ENCODE measurements around the gene PHACTR4. TPM values are rescaled to one million over a fixed set of nuclear protein-coding genes. Genes with fewer than 3 reads are reported as not detected.

PHACTR4 gene
- total RNA-seq, 1 donor from 2014 or later, result 67.5 TPM

DNA sequence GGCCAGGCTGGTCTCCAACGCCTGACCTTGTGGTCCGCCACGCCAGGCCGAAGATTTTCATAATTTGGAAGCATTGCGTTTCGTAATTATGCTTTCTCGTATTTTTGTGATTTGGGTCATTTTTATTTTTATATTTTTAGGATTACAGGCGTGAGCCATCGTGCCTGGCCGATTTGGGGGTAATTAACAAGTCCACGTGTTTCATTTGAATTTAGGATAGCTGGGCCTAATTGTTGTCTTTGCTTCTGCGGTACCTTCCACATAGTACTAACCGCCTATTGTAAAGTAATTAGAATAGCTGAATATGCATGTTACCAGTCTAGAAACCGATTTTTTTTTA lies 137.3 kb downstream of the PHACTR4 start:
- Mint-ChIP-seq H3K27ac (peak overlapping the region; percentile 98), H3K9me3 (no peaks in the 10 kb centered on the region), H3K4me3 (peak overlapping the region; percentile 95), H3K36me3 (peaks cover 29% of the 10 kb centered on the region), H3K27me3 (ENCODE audit: low read depth) (no peaks in the 10 kb centered on the region), H3K4me1 (peaks cover 53% of the 10 kb centered on the region)
- TF ChIP-seq, protein P1, sequence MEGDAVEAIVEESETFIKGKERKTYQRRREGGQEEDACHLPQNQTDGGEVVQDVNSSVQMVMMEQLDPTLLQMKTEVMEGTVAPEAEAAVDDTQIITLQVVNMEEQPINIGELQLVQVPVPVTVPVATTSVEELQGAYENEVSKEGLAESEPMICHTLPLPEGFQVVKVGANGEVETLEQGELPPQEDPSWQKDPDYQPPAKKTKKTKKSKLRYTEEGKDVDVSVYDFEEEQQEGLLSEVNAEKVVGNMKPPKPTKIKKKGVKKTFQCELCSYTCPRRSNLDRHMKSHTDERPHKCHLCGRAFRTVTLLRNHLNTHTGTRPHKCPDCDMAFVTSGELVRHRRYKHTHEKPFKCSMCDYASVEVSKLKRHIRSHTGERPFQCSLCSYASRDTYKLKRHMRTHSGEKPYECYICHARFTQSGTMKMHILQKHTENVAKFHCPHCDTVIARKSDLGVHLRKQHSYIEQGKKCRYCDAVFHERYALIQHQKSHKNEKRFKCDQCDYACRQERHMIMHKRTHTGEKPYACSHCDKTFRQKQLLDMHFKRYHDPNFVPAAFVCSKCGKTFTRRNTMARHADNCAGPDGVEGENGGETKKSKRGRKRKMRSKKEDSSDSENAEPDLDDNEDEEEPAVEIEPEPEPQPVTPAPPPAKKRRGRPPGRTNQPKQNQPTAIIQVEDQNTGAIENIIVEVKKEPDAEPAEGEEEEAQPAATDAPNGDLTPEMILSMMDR (IDR thresholded peaks at IDR 0.05; ENCODE audit: unreplicated experiment), result no peak
- no peak for DNase-seq (ENCODE audit: low spot score in 2 of 2, unreplicated experiment in 2 of 2)

DNA sequence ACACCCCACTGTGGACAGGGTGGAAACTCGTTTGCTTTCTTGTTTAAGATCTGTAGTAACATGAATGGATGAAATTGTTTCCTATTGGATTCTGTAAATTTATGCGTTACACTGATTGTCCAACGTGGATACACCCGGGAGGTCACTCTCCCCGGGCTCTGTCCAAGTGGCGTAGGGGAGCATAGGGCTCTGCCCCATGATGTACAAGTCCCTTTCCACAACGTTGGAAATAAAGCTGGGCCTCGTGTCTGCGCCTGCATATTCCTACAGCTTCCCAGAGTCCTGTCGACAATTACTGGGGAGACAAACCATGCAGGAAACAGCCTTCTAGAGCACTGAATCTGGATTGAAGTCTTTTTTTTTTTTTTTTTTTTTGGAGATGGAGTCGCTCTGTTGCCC lies 137.7 kb downstream of the PHACTR4 start:
- no peaks in the 10 kb centered on the region for H3K9me3 Mint-ChIP-seq
- peaks cover 55% of the 10 kb centered on the region for H3K4me1 Mint-ChIP-seq
- H3K27ac Mint-ChIP-seq, result peak overlapping the region; percentile 98

DNA sequence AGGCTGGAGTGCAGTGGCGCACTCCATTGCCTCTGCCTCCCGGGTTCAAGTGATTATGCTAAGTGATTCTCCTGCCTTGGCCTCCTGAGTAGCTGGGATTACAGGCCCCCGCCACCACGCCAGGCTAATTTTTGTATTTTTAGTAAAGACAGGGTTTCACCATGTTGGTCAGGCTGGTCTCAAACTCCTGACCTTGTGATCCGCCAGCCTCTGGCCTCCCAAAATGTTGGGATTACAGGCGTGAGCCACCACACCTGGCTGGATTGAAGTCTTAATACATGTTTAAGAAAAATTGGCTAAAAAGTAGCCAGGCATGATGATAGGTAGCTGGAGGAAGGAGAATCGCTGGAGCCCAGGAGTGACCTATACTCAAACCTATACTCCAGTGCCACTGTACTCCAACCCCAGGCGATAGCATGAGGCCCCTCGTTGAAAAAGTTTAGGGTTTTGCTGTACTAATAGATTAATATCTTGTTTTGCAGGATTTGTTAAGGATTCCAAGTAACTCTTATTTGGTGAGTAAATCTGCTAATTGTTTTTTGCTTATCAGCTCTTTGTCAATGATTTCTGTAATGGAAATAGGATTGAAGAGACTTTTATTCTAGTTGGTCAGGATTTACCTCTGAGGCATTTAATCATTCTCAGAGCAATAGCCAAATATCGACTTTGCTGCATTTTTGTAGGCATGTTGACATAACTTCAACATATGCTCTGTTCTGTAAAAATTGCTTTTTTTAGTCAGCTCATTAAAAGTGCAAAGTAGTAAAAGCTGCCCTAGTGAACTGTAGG lies 138.3 kb downstream of the PHACTR4 start:
- Mint-ChIP-seq H3K4me1 (peaks cover 57% of the 10 kb centered on the region), H3K36me3 (peaks cover 39% of the 10 kb centered on the region), H3K27ac (peak overlapping the region; percentile 98), H3K9me3 (no peaks in the 10 kb centered on the region), H3K27me3 (ENCODE audit: low read depth) (no peaks in the 10 kb centered on the region), H3K4me3 (peak overlapping the region; percentile 95)
- DNase-seq (ENCODE audit: low spot score in 2 of 2, unreplicated experiment in 2 of 2), result no peak
- TF ChIP-seq, protein P1 (IDR thresholded peaks at IDR 0.05; ENCODE audit: unreplicated experiment), result no peak

More for the DNA sequence above, 137.7 kb downstream of the PHACTR4 start:
- Mint-ChIP-seq H3K36me3 (peaks cover 33% of the 10 kb centered on the region), H3K27me3 (ENCODE audit: low read depth) (no peaks in the 10 kb centered on the region), H3K4me3 (peak overlapping the region; percentile 95)
- DNase-seq (ENCODE audit: low spot score in 2 of 2, unreplicated experiment in 2 of 2), result no peak
- TF ChIP-seq, protein P1 (IDR thresholded peaks at IDR 0.05; ENCODE audit: unreplicated experiment), result no peak

DNA sequence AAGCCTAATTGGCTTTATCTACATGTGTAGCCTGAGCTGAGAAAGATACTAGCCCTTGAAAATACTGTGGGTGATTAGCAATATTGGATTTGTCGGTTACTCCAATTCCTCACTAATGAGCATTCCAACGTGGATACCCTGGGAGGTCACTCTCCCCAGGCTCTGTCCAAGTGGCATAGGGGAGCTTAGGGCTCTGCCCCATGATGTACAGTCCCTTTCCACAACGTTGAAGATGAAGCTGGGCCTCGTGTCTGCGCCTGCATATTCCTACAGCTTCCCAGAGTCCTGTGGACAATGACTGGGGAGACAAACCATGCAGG lies 138.9 kb downstream of the PHACTR4 start:
- H3K36me3 Mint-ChIP-seq, result peaks cover 39% of the 10 kb centered on the region
- no peaks in the 10 kb centered on the region for H3K27me3 Mint-ChIP-seq (ENCODE audit: low read depth)
- TF ChIP-seq, protein P1 (IDR thresholded peaks at IDR 0.05; ENCODE audit: unreplicated experiment), result no peak
- DNase-seq (ENCODE audit: low spot score in 2 of 2, unreplicated experiment in 2 of 2), result no peak
- peak overlapping the region; percentile 95 for H3K4me3 Mint-ChIP-seq
- no peaks in the 10 kb centered on the region for H3K9me3 Mint-ChIP-seq
- peaks cover 57% of the 10 kb centered on the region for H3K4me1 Mint-ChIP-seq
- H3K27ac Mint-ChIP-seq, result peak overlapping the region; percentile 98

DNA sequence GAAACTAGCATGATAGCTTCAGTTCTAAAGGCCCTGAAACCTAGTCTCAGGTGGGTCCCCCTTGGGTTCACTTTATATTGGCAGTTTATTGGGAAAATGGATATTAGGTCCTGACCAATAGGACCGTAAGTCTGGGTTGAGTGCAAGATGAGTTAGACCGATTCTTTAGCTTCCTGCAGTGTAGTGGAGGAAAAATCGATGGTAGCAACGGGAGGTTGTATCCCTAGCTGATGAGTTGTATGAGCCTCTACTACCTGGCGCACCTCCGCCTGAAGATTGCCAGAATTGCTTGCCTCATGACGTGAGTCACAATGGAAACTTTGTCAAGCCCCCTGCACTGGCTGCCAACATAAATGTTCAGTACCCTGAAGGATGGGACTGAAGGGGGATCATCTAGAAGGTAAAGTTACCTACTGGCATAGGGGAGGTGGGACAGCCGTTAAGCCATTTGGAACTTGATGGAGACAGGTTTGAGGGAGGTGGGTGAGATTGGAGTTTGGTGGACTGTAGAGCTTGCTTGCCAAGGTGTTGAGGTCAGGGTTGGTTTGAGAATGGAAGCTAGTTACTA lies 140.2 kb downstream of the PHACTR4 start:
- no peak for DNase-seq (ENCODE audit: low spot score in 2 of 2, unreplicated experiment in 2 of 2)
- peaks cover 42% of the 10 kb centered on the region for H3K36me3 Mint-ChIP-seq
- H3K4me1 Mint-ChIP-seq, result peaks cover 57% of the 10 kb centered on the region
- TF ChIP-seq, protein P1 (IDR thresholded peaks at IDR 0.05; ENCODE audit: unreplicated experiment), result no peak
- H3K27me3 Mint-ChIP-seq (ENCODE audit: low read depth), result no peaks in the 10 kb centered on the region
- peak overlapping the region; percentile 98 for H3K27ac Mint-ChIP-seq
- peak overlapping the region; percentile 11 for H3K4me3 Mint-ChIP-seq
- no peaks in the 10 kb centered on the region for H3K9me3 Mint-ChIP-seq
